A172 (cell line): ENCODE measurements around the gene GOLGA8A. TPM values are rescaled to one million over a fixed set of nuclear protein-coding genes. Genes with fewer than 3 reads are reported as not detected.
"Not testable (repeated sequence)": the region's sequence is repeated elsewhere in the genome, so short reads cannot be mapped to it uniquely, and the experiment has no call there.

Source experiments
- DNase-seq: peaks from one replicate; pipeline ENCODE4 v3.0.0-alpha.2; 2015; ENCODE audit warnings: low spot score
- total RNA-seq: library from RNA; depleted of rRNA; stranded (reverse); fragments of >200 nt; shearing (Covaris generic); gene quantifications from 2 replicates; pipeline ENCODE4 v1.2.3, GENCODE V29; 2014; rRNA removed

Gene GOLGA8A
- total RNA-seq, 1 experiment from 2014 or later, result 6.7 TPM

DNA sequence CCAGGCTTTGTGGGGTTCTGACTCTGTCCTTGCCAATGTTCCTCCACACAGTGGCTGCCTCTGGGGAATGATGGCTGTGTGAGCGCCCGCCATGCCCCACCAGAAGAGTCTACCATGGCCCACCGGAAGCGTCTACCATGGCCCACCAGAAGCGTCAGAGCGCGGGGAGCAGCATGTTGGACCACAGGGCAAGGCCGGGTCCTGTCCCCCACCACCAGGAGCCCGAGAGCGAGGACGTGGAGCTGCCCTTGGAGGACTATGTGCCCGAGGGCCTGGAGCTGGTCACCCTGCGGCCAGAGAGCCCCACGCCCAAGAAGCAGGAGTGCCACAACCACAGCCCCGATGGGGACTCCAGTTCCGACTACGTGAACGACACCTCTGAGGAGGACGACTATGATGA is 28.1 kb downstream of the GOLGA8A start:
- not testable (repeated sequence) for DNase-seq

DNA sequence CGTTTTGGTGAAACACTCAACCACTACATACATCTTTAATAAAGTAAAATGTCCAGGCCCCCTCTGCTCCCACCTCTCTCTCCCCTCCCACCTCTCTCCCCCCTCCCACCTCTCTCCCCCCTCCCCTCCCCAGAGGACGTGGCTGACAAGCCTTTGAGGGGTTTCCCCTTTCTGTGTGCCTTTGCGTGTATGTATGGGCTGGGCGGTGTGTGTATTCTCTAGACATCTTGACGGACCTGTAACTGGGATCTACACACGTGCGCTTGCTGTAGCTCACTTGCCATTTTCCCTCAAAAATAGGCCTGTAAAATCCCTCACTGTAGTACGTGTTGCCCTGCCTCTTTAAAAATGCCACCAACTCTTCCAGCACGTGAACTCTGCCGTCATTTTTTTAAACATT is 28.6 kb downstream of the GOLGA8A start:
- not testable (repeated sequence) for DNase-seq

DNA sequence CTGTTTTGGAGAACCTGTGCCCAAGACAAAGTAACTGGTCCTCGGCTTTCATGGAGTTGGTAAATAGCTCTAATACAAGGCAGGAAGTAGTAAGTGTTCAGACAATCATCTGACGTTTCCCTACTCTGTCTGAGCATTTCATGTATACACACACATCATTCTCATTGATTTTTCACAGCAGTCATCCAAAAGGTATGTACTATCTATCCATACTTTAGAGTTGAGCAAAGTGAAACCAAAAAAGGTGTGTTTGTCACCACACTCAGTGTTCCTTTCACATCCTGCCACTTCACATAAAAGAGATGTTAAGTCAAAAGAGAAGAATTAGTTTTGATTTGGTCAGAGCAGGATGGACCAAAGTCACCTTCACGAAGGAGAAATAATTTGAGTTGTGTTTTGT is 33.7 kb downstream of the GOLGA8A start:
- DNase-seq, result not testable (repeated sequence)

DNA sequence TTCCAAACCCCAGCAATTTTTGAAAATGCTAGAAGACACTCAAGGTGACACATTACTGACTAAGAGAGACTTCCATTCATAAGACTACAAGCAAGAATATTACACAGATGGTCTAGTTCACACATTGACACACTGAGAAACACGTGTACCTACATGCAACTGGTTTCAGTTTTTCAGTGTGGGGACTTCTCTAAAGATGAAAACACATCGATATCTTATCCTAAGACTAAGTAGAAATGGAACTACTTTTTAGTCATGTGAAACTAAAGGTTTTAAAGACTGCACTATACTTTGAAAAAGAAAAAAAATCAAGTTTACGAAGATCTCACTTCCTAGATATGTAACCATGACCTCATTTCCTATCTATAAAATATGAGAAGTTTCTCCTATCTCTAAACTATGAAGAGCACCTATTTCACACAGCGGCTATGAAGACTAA is 34.4 kb downstream of the GOLGA8A start:
- not testable (repeated sequence) for DNase-seq

DNA sequence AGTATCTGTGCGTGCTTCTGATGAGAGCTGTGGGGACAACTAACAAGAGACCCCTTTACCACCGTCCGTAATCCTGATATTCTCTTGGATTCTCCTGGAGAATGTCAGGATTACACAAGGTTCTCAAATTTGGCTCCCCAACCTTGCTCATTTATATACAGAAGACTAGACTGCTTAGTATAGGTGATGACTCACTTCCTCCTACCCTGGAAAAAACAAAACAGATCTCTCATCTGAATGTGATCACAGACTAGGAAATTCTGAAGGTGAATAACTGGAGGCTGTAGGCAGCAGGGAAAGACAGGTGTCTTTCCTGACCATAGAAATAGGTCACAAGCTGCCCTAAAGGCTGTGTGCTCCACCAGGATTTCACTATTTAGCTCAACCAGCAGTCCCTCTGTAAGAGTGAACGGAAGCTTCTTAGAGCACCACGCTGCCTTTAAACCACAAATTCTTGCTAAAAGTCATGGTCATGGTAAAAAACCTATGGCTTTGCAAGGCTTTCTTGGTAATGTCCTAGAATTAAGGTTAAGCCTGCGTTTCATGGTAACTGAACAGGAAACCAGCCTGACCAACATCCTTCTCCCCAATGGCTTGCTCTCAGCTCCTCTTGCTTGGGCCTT is 39.9 kb downstream of the GOLGA8A start:
- not testable (repeated sequence) for DNase-seq

DNA sequence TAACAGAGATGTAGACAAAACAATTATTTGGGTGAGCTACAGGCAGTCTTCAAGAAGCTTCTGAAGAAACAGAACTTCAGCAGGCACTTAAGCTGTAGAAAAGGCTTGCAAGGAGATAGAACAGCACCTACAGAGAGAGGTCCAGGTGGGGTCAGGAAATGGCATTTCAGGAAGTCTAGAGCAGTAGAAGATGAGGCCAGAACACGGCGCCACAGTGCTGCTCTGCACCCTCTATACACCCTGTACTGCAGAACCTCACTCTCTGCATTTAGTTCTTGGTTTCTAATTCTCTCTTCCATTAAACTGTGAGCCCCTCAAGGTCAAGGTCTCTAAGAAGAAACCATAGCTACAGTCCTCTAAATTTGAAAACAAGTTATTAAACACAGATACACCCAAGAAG is 44.6 kb downstream of the GOLGA8A start:
- DNase-seq, result not testable (repeated sequence)

DNA sequence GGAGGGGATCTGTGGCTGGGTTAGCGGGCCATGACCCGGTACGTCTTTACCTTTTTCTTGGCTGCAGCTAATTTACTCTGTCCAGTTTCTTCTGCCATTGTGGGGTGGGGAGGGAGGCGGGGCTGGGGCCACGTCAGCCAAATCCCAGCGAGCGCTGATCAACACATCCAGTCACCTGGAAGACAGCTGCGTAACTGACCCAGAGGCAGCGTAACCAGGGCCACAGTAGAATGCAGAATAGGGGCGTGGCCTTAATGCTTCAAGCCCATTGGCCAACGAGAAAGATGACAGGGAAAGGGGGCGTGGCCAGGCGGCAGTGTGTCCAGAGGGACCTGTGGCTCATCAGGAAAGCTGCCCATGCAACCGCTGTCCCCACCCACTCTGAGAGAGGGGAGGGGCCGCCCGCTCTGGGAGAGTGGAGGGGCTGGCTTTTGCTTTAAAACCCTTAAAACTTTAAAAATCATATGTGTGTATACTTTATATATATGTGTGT is 48.0 kb downstream of the GOLGA8A start:
- DNase-seq, result not testable (repeated sequence)

Other genes starting within 250 kb of the GOLGA8A start
- 48.9 and 49.8 TPM in 2 replicates for gene KATNBL1, start 227.7 kb downstream of the GOLGA8A start, total RNA-seq
- gene EMC4, start 212.8 kb downstream of the GOLGA8A start, total RNA-seq, result 191 and 281 TPM in 2 replicates
- gene SLC12A6, start 100.0 kb downstream of the GOLGA8A start, total RNA-seq, result 5.7 and 7.6 TPM in 2 replicates
- 341 and 382 TPM in 2 replicates for gene NOP10, start 94.7 kb downstream of the GOLGA8A start, total RNA-seq
- not detected in 2 replicates for gene NUTM1, start 94.5 kb downstream of the GOLGA8A start, total RNA-seq
- 8.9 and 9.8 TPM in 2 replicates for gene LPCAT4, start 70.6 kb downstream of the GOLGA8A start, total RNA-seq
- 13.6 and 18.7 TPM in 2 replicates for gene GOLGA8B, start 145.8 kb upstream of the GOLGA8A start, total RNA-seq